Glutamatergic neuron (in vitro differentiated cells): ENCODE measurements around the gene MANF. TPM values are rescaled to one million over a fixed set of nuclear protein-coding genes. Genes with fewer than 3 reads are reported as not detected.
"Not testable (repeated sequence)": the region's sequence is repeated elsewhere in the genome, so short reads cannot be mapped to it uniquely, and the experiment has no call there.

Experiments used
- DNase-seq: peaks from one replicate; pipeline ENCODE4 v3.0.0; 2022
- H3K27ac Mint-ChIP-seq: one replicate; pipeline ENCODE4 v1.8.0; 2020; ENCODE audit warnings: mild to moderate bottlenecking, mixed read lengths, inconsistent platforms; ENCODE audit not compliant: unreplicated experiment
- H3K27me3 Mint-ChIP-seq: one replicate; pipeline ENCODE4 v1.8.0; 2020; ENCODE audit warnings: mild to moderate bottlenecking, moderate library complexity, mixed read lengths, inconsistent platforms; ENCODE audit not compliant: unreplicated experiment
- H3K36me3 Mint-ChIP-seq: one replicate; pipeline ENCODE4 v1.8.0; 2020; ENCODE audit warnings: mild to moderate bottlenecking, mixed read lengths, inconsistent platforms; ENCODE audit not compliant: unreplicated experiment
- H3K4me1 Mint-ChIP-seq: one replicate; pipeline ENCODE4 v1.8.0; 2020; ENCODE audit warnings: mild to moderate bottlenecking, low read depth, mixed read lengths, inconsistent platforms; ENCODE audit not compliant: unreplicated experiment
- H3K4me3 Mint-ChIP-seq: one replicate; pipeline ENCODE4 v1.8.0; 2020; ENCODE audit warnings: mild to moderate bottlenecking, mixed read lengths, inconsistent platforms; ENCODE audit not compliant: unreplicated experiment
- H3K9me3 Mint-ChIP-seq: one replicate; pipeline ENCODE4 v1.8.0; 2020; ENCODE audit warnings: mild to moderate bottlenecking, moderate library complexity, mixed read lengths, inconsistent platforms; ENCODE audit not compliant: unreplicated experiment
- total RNA-seq: library from RNA; stranded (reverse); fragmentation: NEBNext Ultra II Directional; extraction: Animal tissue kit (Norgen Biotek cat#: 25700); gene quantifications from one replicate; pipeline ENCODE4 v1.2.1, GENCODE V29; 2021; ENCODE audit not compliant: unreplicated experiment
- TF ChIP-seq, protein P1 (sequence below): fragments of 200-600 bp; sonication (generic); IDR thresholded peaks from one replicate; pipeline ENCODE4 v1.5.0; 2021; ENCODE audit not compliant: partially characterized antibody, unreplicated experiment

MANF gene
- total RNA-seq, 1 donor from 2014 or later, result 104 TPM

DNA sequence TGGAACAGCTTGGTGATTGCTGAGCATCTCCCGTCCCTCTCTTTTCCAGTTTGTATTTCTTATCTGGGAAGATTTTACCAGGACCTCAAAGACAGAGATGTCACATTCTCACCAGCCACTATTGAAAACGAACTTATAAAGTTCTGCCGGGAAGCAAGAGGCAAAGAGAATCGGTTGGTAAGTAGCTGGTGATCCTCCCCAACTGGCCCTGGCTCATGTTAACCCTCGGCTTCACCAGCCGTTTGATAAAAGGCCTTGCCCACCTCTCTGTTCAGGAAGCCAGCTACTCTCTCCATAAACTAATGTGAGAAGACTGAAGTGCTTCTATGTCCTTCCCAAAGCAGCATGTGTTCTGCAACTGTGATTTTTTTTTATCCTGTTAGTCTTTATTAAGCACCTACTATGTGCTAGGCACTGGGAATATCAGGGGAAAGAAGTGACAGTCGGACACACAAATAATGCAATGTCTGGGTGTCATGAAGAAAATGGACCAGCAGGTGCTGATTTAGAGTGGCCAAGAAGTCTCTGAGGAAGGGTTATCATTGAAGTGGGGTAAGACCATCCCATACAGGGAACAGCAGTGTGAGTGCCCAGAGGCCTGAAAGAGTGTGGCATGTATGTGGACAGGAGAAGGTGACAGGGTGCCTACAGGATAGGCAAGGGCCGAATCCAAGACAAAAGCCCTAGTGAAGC is 1.2 kb downstream of the MANF start:
- H3K27me3 Mint-ChIP-seq, result peaks cover 11% of the 10 kb centered on the region
- TF ChIP-seq, protein P1, sequence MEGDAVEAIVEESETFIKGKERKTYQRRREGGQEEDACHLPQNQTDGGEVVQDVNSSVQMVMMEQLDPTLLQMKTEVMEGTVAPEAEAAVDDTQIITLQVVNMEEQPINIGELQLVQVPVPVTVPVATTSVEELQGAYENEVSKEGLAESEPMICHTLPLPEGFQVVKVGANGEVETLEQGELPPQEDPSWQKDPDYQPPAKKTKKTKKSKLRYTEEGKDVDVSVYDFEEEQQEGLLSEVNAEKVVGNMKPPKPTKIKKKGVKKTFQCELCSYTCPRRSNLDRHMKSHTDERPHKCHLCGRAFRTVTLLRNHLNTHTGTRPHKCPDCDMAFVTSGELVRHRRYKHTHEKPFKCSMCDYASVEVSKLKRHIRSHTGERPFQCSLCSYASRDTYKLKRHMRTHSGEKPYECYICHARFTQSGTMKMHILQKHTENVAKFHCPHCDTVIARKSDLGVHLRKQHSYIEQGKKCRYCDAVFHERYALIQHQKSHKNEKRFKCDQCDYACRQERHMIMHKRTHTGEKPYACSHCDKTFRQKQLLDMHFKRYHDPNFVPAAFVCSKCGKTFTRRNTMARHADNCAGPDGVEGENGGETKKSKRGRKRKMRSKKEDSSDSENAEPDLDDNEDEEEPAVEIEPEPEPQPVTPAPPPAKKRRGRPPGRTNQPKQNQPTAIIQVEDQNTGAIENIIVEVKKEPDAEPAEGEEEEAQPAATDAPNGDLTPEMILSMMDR, result peak; percentile 18
- peaks cover 10% of the 10 kb centered on the region for H3K9me3 Mint-ChIP-seq
- no peak for DNase-seq
- peaks cover 28% of the 10 kb centered on the region for H3K4me1 Mint-ChIP-seq
- no peaks in the 10 kb centered on the region for H3K36me3 Mint-ChIP-seq
- H3K4me3 Mint-ChIP-seq, result peak overlapping the region; percentile 93
- peak overlapping the region; percentile 91 for H3K27ac Mint-ChIP-seq

DNA sequence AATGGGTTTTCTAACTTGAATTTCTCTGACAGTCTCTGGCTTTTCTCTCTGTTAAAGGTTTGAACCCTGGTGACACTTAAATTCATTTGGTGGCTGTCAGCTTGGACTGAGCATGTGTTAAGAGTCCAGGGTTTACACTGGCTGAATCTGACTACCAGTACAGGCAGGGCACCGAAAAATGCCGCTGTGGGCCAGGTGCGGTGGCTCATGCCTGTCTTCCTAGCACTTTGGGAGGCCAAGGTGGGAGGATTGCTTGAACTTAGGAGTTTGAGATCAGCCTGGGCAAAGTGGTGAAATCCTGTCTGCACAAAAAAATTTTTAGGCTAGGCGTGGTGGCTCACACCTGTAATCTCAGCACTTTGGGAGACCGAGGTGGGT is 1.8 kb downstream of the MANF start:
- TF ChIP-seq, protein P1, result peak; percentile 4
- peaks cover 12% of the 10 kb centered on the region for H3K9me3 Mint-ChIP-seq
- H3K36me3 Mint-ChIP-seq, result no peaks in the 10 kb centered on the region
- H3K27me3 Mint-ChIP-seq, result peaks cover 9% of the 10 kb centered on the region
- H3K27ac Mint-ChIP-seq, result peak overlapping the region; percentile 43
- H3K4me1 Mint-ChIP-seq, result peaks cover 28% of the 10 kb centered on the region
- H3K4me3 Mint-ChIP-seq, result peak overlapping the region; percentile 93
- no peak for DNase-seq

DNA sequence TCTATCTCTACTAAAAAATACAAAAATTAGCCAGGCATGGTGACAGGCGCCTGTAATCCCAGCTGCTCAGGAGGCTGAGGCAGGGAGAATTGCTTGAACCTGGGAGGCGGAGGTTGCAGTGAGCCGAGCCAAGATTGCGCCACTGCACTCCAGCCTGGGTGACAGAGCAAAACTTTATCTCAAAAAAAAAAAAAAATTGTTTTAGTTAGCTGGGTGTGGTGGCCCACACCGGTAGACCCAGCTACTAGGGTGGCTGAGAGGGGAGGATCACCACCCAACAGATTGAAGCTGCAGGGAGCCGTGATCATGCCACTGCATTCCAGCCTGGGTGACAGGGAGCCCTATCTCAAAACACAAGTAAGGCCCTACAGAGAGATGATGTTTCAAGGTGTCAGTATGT is 2.2 kb downstream of the MANF start:
- H3K4me3 Mint-ChIP-seq, result peak overlapping the region; percentile 93
- H3K9me3 Mint-ChIP-seq, result peaks cover 12% of the 10 kb centered on the region
- not testable (repeated sequence) for H3K36me3 Mint-ChIP-seq, DNase-seq, H3K27me3 Mint-ChIP-seq
- peak overlapping the region; percentile 28 for H3K27ac Mint-ChIP-seq
- peaks cover 28% of the 10 kb centered on the region for H3K4me1 Mint-ChIP-seq

DNA sequence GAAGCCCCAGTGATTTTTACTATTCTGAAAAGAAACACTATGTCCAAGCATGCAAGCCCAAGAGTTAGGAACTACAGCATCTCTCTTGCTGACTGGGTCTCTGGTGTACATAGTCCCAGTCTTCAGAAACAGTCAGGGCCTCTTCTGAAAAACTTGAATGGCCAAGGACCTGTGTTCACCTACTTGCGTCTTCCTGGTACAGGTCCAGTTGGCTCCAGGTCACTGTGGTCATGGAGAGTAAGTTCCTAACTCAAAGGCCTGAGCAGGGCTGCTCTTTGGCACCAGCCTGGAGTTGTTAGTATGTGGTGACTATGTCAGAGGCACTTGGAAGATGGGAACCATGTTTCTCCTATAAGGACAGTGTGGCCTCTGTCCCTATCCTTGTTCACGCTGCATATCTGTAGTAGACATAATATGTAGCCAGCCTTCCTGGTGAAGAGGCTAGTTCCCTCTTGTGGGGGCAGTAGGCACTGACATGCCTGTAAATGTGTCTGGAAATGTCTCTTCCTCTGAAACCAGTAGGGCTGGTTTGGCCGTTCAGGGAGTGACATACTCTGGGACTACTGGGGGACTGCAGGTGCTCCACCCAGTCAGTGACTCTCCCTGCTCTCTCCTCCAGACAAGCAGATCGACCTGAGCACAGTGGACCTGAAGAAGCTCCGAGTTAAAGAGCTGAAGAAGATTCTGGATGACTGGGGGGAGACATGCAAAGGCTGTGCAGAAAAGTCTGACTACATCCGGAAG is 3.4 kb downstream of the MANF start:
- TF ChIP-seq, protein P1, result no peak
- Mint-ChIP-seq H3K9me3 (peaks cover 15% of the 10 kb centered on the region), H3K4me1 (peaks cover 26% of the 10 kb centered on the region), H3K27ac (no peak overlapping the region), H3K4me3 (no peak overlapping the region), H3K36me3 (peaks cover 8% of the 10 kb centered on the region), H3K27me3 (peaks cover 8% of the 10 kb centered on the region)
- DNase-seq, result no peak

DNA sequence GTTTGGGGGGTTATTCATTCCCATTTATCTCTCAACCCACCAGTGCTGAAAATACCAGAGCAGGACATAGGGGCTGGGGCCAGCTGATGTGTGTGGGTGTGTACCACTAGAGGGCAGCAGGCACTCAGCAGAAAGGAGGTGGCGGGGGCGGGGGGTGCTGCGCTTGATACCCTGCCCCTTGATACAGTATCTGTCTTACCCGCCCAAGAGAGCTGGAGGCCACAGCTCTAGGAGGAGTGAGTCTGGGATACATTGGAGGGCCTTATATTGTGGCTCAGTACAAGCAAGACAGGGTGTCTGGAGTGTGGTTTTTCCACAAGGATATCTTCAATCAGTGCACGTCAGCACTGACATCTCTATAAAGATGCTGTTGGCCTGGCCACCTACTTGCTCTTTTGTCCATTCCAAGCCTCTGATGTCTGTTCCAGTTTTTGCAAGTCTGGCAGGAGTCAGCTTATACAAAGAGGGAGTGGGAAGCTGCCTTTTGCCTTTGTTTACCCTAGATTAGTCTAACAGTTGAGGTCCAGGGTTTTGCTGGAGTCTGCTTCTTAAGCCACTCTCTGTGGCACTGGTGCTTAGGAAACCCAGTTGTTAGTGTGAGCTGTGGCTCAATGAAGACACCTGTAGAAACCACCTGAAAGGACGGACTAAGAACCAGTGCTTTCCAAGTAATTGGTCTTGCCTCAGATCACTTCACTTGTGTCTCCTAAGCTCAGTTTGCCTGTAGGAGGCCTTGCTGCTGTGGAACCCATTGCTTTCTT is 4.5 kb downstream of the MANF start:
- Mint-ChIP-seq H3K27ac (peak overlapping the region; percentile 43), H3K9me3 (peaks cover 16% of the 10 kb centered on the region), H3K36me3 (peaks cover 14% of the 10 kb centered on the region), H3K27me3 (peaks cover 6% of the 10 kb centered on the region), H3K4me3 (peak overlapping the region; percentile 11), H3K4me1 (peaks cover 29% of the 10 kb centered on the region)
- DNase-seq, result peak; percentile 73
- TF ChIP-seq, protein P1, result peak; percentile 74
